HepG2 (cell line): ENCODE measurements around the gene CARD9. TPM values are rescaled to one million over a fixed set of nuclear protein-coding genes. Genes with fewer than 3 reads are reported as not detected.

Experiments used
- ATAC-seq: fragments of 200-7000 bp; cut with Tn5 transposase; 3 replicates; pipeline ENCODE4 v1.9.1; 2020; ENCODE audit warnings: mild to moderate bottlenecking, moderate library complexity
- BruUV-seq: library from RNA; stranded (reverse); fragments of 400-500 nt; replicated peaks from 2 replicates; lab custom pipeline; 2021; lab: Mats Ljungman, UMichigan
- CTCF ChIA-PET: fragments of 300-600 bp; formaldehyde crosslinking; extraction: SDS; loops from one replicate; lab custom pipeline; 2021; ENCODE audit warnings: low total read pairs, inconsistent platforms, low intra/inter-chr PET ratio; lab: Yijun Ruan, JAX
- POLR2A ChIA-PET: fragments of 350-600 bp; sonication (Branson Sonifier 250); formaldehyde crosslinking; loops from one replicate; lab custom pipeline; 2020; ENCODE audit warnings: antibody characterized with exemption, inconsistent platforms; lab: Yijun Ruan, JAX
- DNase-seq: peaks from one replicate; pipeline ENCODE4 v3.0.0-alpha.2; 2015; ENCODE audit warnings: low spot score
- FAIRE-seq: peaks from 3 replicates; lab custom pipeline; 2011; peaks lifted over from hg19 to GRCh38; lab: Jason Lieb, UNC
- H2AFZ ChIP-seq: one replicate; pipeline ENCODE4 v1.6.1; 2011; ENCODE audit warnings: low read length, inconsistent platforms
- H3K27ac ChIP-seq: fragments of 300-600 bp; 3 replicates; pipeline ENCODE4 v1.8.0; 2011; ENCODE audit warnings: mixed run types, mild to moderate bottlenecking, mixed read lengths, low read length, inconsistent platforms; ENCODE audit not compliant: insufficient read depth; ENCODE audit errors: extremely low read length
- H3K27me3 ChIP-seq, 2 experiments: fragments of 200-600 bp in 1 of 2; 2 replicates in 1 of 2; 3 replicates in 1 of 2; pipeline versions ENCODE4 v1.6.0 to v1.8.0; 2011; ENCODE audit warnings: low read length in 2 of 2, mild to moderate bottlenecking in 2 of 2, moderate library complexity in 2 of 2, inconsistent platforms in 1 of 2; ENCODE audit not compliant: insufficient read depth in 2 of 2, control insufficient read depth in 1 of 2
- H3K36me3 ChIP-seq, 2 experiments: fragments of 200-600 bp in 1 of 2; replicated peaks in 1 of 2; 2 replicates in 1 of 2; 3 replicates in 1 of 2; pipeline versions ENCODE4 v1.5.1 to v1.8.0; 2011; ENCODE audit warnings: low read length in 2 of 2, inconsistent platforms in 1 of 2; ENCODE audit not compliant: insufficient read depth in 2 of 2, control insufficient read depth in 1 of 2
- H3K4me1 ChIP-seq: 2 replicates; pipeline ENCODE4 v1.5.1; 2012; ENCODE audit warnings: low read length, inconsistent platforms; ENCODE audit not compliant: insufficient read depth
- H3K4me2 ChIP-seq: 2 replicates; pipeline ENCODE4 v1.6.0; 2011; ENCODE audit warnings: low read depth, low read length, inconsistent platforms
- H3K4me3 ChIP-seq, 3 experiments: fragments of 200-600 bp in 1 of 3; sonication (generic), shearing (Covaris generic) in 1 of 3; replicated peaks in 1 of 3; 2 replicates each; pipeline ENCODE4 v1.5.1; 2011 to 2016; ENCODE audit warnings: low read length in 3 of 3, inconsistent platforms in 2 of 3, low read depth in 2 of 3, mild to moderate bottlenecking in 2 of 3, control low read depth in 1 of 3, mixed read lengths in 1 of 3; ENCODE audit not compliant: insufficient read depth in 1 of 3
- H3K79me2 ChIP-seq: one replicate; pipeline ENCODE4 v1.6.1; 2011; ENCODE audit warnings: low read length, inconsistent platforms; ENCODE audit not compliant: insufficient read depth
- H3K9ac ChIP-seq: 2 replicates; pipeline ENCODE4 v1.6.0; 2011; ENCODE audit warnings: mild to moderate bottlenecking, low read depth, low read length, inconsistent platforms; ENCODE audit not compliant: insufficient read depth
- H3K9me3 ChIP-seq: 2 replicates; pipeline ENCODE4 v1.5.1; 2012; ENCODE audit warnings: mild to moderate bottlenecking, low read length
- H4K20me1 ChIP-seq: 2 replicates; pipeline ENCODE4 v1.6.0; 2011; ENCODE audit warnings: inconsistent platforms, mild to moderate bottlenecking, low read length, moderate library complexity; ENCODE audit not compliant: insufficient read depth
- BHLHE40 ChIP-seq: IDR thresholded peaks from 2 replicates; pipeline ENCODE4 v1.6.1; 2011; ENCODE audit warnings: low read length, improper control_type of control experiment
- DR1 ChIP-seq: sonication (generic); formaldehyde crosslinking; IDR thresholded peaks from 2 replicates; pipeline ENCODE4 v1.8.0; 2021; ENCODE audit warnings: mild to moderate bottlenecking, missing genetic modification reagents, inconsistent platforms
- NAIF1 ChIP-seq: sonication (generic); formaldehyde crosslinking; IDR thresholded peaks from 2 replicates; pipeline ENCODE4 v1.5.0; 2020; ENCODE audit warnings: mild to moderate bottlenecking, missing genetic modification reagents, borderline replicate concordance
- PTBP1 ChIP-seq: fragments of 200-400 bp; formaldehyde crosslinking; IDR thresholded peaks from 2 replicates; pipeline ENCODE4 v1.6.1; 2018; ENCODE audit warnings: low read length, low read depth; ENCODE audit not compliant: poor library complexity, severe bottlenecking
- ZNF343 ChIP-seq: sonication (generic); formaldehyde crosslinking; IDR thresholded peaks from 2 replicates; pipeline ENCODE4 v1.4.0; 2020; ENCODE audit warnings: mild to moderate bottlenecking, missing genetic modification reagents
- WGBS: methylation state at CpG from one replicate; pipeline ENCODE4 v1.1.6; 2017; ENCODE audit warnings: low lambda C conversion rate; 5-methylcytosine and 5-hydroxymethylcytosine counted together
- in situ Hi-C: cut with HindIII; loops from 2 replicates; pipeline ENCODE4 v1.10.0; 2017; ENCODE audit warnings: low pct_unique_long_range_greater_than_20kb; ENCODE audit not compliant: extremely low pct_ligation_motif_present
- intact Hi-C: fragments of 100-400 bp; cut with micrococcal nuclease; formaldehyde crosslinking; loops from one replicate; pipeline ENCODE4 v1.10.0; 2022; ENCODE audit not compliant: unreplicated experiment
- polyA plus RNA-seq, 8 experiments: library from polyadenylated mRNA; depleted of rRNA in 3 of 8; stranded (reverse) in 7 of 8; unstranded in 1 of 8; fragments of >200 nt; fragmentation: Illumina TruSeq in 4 of 8; extraction: Trizol in 4 of 8; gene quantifications; 2 replicates each; pipeline versions ENCODE4 v1.2.1 to v1.2.3, GENCODE V29; 2011 to 2016; ENCODE audit warnings: low read depth in 4 of 8, missing spikeins in 1 of 8, mixed read lengths in 1 of 8; ENCODE audit not compliant: insufficient read depth in 1 of 8
- total RNA-seq, 5 experiments: library from RNA; depleted of rRNA; stranded (reverse); fragments of >200 nt; fragmentation: Illumina TruSeq; extraction: Trizol; gene quantifications; 2 replicates each; pipeline ENCODE4 v1.2.3, GENCODE V29; 2016; ENCODE audit warnings: low read depth in 1 of 5
- TF ChIP-seq, protein P1 (sequence below): sonication (generic); formaldehyde crosslinking; IDR thresholded peaks from 2 replicates; pipeline ENCODE4 v1.9.0; 2021; ENCODE audit warnings: missing genetic modification reagents, borderline replicate concordance
- TF ChIP-seq, protein P2 (sequence below): sonication (generic); formaldehyde crosslinking; IDR thresholded peaks from 2 replicates; pipeline ENCODE4 v1.8.0; 2022; ENCODE audit warnings: missing genetic modification reagents, mild to moderate bottlenecking, moderate library complexity, borderline replicate concordance

Gene CARD9
- total and polyA plus RNA-seq, 2 of the 13 experiments (the other 11 are each of a cell fraction or from before 2014, with no cell fraction given) = 3.3 to 7.4 TPM

DNA sequence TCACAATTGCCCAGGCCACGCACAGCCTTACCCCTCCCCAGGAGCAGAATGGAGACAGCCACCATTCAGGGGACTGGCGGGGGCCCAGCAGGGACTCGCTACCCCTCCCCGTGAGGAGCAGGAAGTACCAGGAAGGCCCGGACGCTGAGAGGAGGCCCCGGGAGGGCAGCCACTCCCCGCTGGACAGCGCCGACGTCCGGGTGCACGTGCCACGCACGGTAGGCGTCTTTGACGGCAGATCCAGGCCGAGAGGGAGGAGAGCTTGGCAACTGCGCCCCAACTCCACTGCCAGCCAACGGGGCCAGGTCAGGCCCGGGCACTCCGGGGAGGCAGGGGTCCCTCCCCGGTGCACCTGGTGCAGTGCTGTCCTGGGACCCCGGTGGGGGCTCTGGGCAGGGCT, 23.9 kb downstream of the CARD9 start:
- Histone ChIP-seq H3K27me3 (peaks cover 0 to 9% of the 10 kb centered on the region in 2 experiments; a peak in 2 of 5 replicates), H3K4me3 (no peak overlapping the region), H3K4me2 (no peak overlapping the region), H3K9ac (no peak overlapping the region), H3K36me3 (no peaks in the 10 kb centered on the region), H3K9me3 (no peaks in the 10 kb centered on the region), H3K4me1 (peaks cover 44% of the 10 kb centered on the region), H2AFZ (no peak overlapping the region), H3K27ac (no peak overlapping the region), H4K20me1 (no peaks in the 10 kb centered on the region), H3K79me2 (no peaks in the 10 kb centered on the region)
- intact Hi-C loops (no loop called here), in situ Hi-C loops (loop anchor here (25.0 kb wide), 1 partner anchor 288 kb away; no protein-coding TSS in a partner anchor)
- CTCF ChIA-PET = no interaction called here
- ATAC-seq = no peak
- BruUV-seq = no TSS peak
- POLR2A ChIA-PET = no interaction called here
- no peak for DNase-seq
- FAIRE-seq = no peak
- 76% methylated on average over 10 of the region's 24 CpGs for WGBS
- TF ChIP-seq PTBP1 (no peak), BHLHE40 (0 out of 2 replicates have a peak, but pooled peaks have one; percentile 21), ZNF343 (no peak), DR1 (CRISPR knock-in tag) (no peak), NAIF1 (no peak)
- TF ChIP-seq, protein P1, sequence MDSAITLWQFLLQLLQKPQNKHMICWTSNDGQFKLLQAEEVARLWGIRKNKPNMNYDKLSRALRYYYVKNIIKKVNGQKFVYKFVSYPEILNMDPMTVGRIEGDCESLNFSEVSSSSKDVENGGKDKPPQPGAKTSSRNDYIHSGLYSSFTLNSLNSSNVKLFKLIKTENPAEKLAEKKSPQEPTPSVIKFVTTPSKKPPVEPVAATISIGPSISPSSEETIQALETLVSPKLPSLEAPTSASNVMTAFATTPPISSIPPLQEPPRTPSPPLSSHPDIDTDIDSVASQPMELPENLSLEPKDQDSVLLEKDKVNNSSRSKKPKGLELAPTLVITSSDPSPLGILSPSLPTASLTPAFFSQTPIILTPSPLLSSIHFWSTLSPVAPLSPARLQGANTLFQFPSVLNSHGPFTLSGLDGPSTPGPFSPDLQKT (CRISPR knock-in tag) = no peak
- TF ChIP-seq, protein P2, sequence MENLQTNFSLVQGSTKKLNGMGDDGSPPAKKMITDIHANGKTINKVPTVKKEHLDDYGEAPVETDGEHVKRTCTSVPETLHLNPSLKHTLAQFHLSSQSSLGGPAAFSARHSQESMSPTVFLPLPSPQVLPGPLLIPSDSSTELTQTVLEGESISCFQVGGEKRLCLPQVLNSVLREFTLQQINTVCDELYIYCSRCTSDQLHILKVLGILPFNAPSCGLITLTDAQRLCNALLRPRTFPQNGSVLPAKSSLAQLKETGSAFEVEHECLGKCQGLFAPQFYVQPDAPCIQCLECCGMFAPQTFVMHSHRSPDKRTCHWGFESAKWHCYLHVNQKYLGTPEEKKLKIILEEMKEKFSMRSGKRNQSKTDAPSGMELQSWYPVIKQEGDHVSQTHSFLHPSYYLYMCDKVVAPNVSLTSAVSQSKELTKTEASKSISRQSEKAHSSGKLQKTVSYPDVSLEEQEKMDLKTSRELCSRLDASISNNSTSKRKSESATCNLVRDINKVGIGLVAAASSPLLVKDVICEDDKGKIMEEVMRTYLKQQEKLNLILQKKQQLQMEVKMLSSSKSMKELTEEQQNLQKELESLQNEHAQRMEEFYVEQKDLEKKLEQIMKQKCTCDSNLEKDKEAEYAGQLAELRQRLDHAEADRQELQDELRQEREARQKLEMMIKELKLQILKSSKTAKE (CRISPR knock-in tag) = no peak
